Mucosa of descending colon (tissue), 3 donors: ENCODE data around the gene IGLL1. TPM values are rescaled to one million over a fixed set of nuclear protein-coding genes. Genes with fewer than 3 reads are reported as not detected.
"Not testable (repeated sequence)": the region's sequence is repeated elsewhere in the genome, so short reads cannot be mapped to it uniquely, and the experiment has no call there.

Experiments used
- ATAC-seq: fragments of 200-7000 bp; cut with Tn5 transposase; one replicate; pipeline ENCODE4 v1.9.1; 2020; ENCODE audit warnings: mild to moderate bottlenecking, moderate library complexity
- DNase-seq, 3 donors: peaks; one replicate each; pipeline ENCODE4 v3.0.0-alpha.2; 2020
- H3K36me3 ChIP-seq: fragments of 200-600 bp; one replicate; pipeline ENCODE4 v1.8.0; 2021; ENCODE audit warnings: low read depth, mild to moderate bottlenecking
- H3K4me1 ChIP-seq: fragments of 200-600 bp; one replicate; pipeline ENCODE4 v1.8.0; 2021; ENCODE audit warnings: low read depth, mild to moderate bottlenecking
- H3K4me3 ChIP-seq: fragments of 200-600 bp; one replicate; pipeline ENCODE4 v1.8.0; 2021; ENCODE audit warnings: mild to moderate bottlenecking
- H3K9me3 ChIP-seq: fragments of 200-600 bp; one replicate; pipeline ENCODE4 v1.8.0; 2021; ENCODE audit warnings: mild to moderate bottlenecking
- CTCF ChIP-seq: fragments of 200-600 bp; IDR thresholded peaks from one replicate; pipeline ENCODE4 v1.8.0; 2022; ENCODE audit warnings: antibody characterized with exemption, mild to moderate bottlenecking
- intact Hi-C, 2 donors: fragments of 100-400 bp; cut with DNase I in 1 of 2; cut with micrococcal nuclease in 1 of 2; formaldehyde crosslinking; loops; one replicate each; pipeline versions ENCODE4 v1.11.0 to v1.11.1; 2022; cut with DNase I, micrococcal nuclease
- total RNA-seq, 3 donors: library from RNA; stranded (reverse); fragmentation: NEBNext Ultra II Directional in 2 of 3; extraction: Animal tissue kit (Norgen Biotek cat#: 25700) in 2 of 3; gene quantifications; one replicate each; pipeline versions ENCODE4 v1.2.1 to v1.2.4, GENCODE V29; 2021 to 2023
- donor health status: DM: no; HTN: no; CAD: no; lungs with moderate emphysema.
- donor health status: DM: no; HTN: no; CAD: no.
- donor health status: DM: no; HTN: yes; CAD: no.

IGLL1 gene
- total RNA-seq, 3 donors from 2014 or later, result not detected

- no peak for ATAC-seq
- no peak for DNase-seq
- TF ChIP-seq CTCF, result no peak
- Histone ChIP-seq H3K9me3 (no peaks in the 10 kb centered on the region), H3K4me1 (peaks cover 38% of the 10 kb centered on the region), H3K36me3 (no peaks in the 10 kb centered on the region), H3K4me3 (no peak overlapping the region)
- intact Hi-C loops, result no loop called here
Measured at GRCh38 chr22:23536821-23537345, 43.2 kb downstream of the IGLL1 start.

- intact Hi-C loops, H3K36me3 ChIP-seq, ATAC-seq, H3K9me3 ChIP-seq, H3K4me3 ChIP-seq: not testable (repeated sequence)
- H3K4me1 ChIP-seq, result peaks cover 38% of the 10 kb centered on the region
- DNase-seq, result peak in 1 of 3 donors; percentile 64
Measured at GRCh38 chr22:23535790-23536661, 44.1 kb downstream of the IGLL1 start.

DNA sequence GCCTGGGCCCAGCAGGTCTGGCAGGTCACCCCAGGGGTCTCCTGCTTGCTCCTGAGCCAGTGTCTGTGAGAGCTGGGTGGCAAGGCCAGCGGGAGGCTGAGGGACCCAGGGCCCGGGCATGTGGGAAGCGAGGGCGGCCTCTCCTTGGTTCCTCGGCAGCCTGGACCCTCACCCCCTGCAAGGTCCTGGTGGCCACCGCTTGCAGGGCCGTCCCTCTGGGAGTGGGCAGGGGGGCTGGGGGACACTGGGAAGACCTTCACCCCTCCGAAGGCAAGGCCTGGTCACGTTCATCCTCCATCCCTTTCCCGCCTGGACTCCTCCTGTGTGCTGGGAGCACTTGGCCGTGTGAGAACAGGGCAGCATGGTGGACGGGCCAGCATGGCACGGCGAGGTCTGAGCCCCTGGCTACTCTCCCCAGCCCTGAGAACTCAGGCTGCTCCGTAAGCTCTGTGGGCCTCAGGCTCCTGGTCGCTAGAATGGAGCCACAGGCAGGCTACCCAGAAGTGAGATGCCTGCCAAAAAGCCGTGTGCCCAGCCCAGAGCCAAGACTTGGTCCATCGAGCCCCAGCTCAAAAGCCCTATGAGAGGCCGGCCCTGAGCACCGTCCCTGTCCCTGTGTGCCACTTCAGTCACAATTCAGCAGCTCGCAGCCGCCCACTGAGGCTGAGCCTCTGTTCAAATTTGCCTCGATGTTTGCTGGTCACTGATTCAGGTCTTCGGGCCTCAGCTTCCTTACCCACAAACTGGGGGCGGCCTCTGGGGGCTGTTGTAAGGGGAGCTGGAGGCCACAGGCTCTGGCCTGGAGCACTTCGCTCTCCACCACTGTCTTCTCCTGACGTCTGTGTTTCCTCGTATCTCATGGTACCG is 45.0 kb downstream of the IGLL1 start:
- H3K36me3 ChIP-seq, result no peaks in the 10 kb centered on the region
- no peak overlapping the region for H3K4me3 ChIP-seq
- no peaks in the 10 kb centered on the region for H3K9me3 ChIP-seq
- DNase-seq (no peak), ATAC-seq (no peak)
- H3K4me1 ChIP-seq, result peaks cover 38% of the 10 kb centered on the region
- intact Hi-C loops, result no loop called here
- no peak for TF ChIP-seq CTCF

GRCh38 chr22:23534201-23534850 is 45.8 kb downstream of the IGLL1 start:
- Histone ChIP-seq H3K4me3 (no peak overlapping the region), H3K9me3 (no peaks in the 10 kb centered on the region), H3K4me1 (peaks cover 38% of the 10 kb centered on the region), H3K36me3 (no peaks in the 10 kb centered on the region)
- no peak for TF ChIP-seq CTCF
- peak in 1 of 3 donors; percentile 51 for DNase-seq
- peak; percentile 9 for ATAC-seq
- intact Hi-C loops, result no loop called here

GRCh38 chr22:23533771-23534191 is 46.3 kb downstream of the IGLL1 start:
- intact Hi-C loops, result no loop called here

More at GRCh38 chr22:23533771-23534191, 46.3 kb downstream of the IGLL1 start:
- Histone ChIP-seq H3K9me3 (no peaks in the 10 kb centered on the region), H3K4me3 (no peak overlapping the region), H3K4me1 (peaks cover 38% of the 10 kb centered on the region), H3K36me3 (no peaks in the 10 kb centered on the region)
- peak; percentile 82 for ATAC-seq
- DNase-seq, result peak in 1 of 3 donors; percentile 51
- no peak for TF ChIP-seq CTCF
